IPS DF 4.7 (cell line): ENCODE results near the gene PLIN1.

Experiments used
- DNase-seq: peaks from one replicate; pipeline ENCODE4 v3.0.0-alpha.2; 2013; ENCODE audit warnings: low spot score; ENCODE audit errors: extremely low read depth

The PLIN1 gene

DNA sequence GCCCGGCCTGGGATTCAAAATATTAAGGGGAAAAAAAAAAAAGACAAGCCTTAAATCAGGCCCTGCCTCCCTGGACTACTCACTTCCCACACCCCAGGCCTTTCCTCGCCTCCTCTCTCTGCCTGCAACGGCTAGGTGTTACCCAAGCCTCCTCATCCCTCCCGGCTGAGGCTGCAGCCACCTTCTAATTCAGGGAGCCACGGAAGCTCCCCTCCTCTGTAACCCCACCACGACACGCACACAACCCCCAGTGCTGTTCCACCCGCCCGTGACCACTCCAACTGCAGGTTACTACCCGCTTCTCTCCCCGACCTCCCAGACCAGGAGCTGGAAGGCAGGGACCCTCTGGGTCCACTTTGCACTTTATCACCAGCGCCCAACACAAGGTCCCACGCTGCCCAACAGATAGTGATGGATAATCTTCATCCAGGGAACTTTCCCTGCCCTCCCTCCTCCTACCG is 24.8 kb downstream of the PLIN1 start:
- DNase-seq, result no peak

DNA sequence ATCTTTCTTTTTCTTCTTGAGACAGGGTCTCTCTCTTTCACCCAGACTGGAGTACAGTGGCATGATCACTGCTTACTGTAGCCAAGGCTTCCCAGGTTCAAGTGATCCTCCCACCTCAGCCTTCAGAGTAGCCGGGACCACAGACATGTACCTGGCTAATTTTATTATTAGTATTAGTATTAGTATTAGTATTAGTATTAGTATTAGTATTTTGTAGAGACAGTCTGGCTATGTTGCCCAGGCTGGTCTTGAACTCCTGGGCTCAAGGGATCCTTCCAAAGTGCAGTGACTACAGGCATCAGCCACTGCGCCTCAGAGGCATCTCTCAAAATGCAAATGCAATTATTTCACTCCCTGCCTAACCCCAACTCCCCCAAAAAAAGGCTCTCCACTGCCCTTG is 25.6 kb downstream of the PLIN1 start:
- DNase-seq, result no peak

DNA sequence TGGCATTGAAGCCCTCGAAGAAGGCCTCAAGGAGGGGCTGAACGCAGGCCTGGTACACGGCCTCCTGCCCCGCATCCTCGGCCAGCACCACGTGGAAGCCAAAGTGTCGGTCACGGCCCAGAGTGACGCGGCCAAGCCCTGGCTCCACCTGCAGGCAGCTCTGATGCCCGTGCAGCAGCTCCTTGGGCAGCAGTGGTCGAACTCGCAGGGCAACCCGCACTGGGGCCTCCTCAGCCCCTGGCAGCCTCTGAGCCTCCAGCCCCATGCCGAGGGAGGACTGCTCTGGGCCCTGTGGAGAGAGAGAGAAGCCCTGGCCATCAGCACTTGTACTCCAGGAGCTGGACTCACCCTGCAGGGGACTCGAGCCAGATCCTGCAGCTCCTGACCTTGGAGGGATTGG is 26.5 kb downstream of the PLIN1 start:
- no peak for DNase-seq

DNA sequence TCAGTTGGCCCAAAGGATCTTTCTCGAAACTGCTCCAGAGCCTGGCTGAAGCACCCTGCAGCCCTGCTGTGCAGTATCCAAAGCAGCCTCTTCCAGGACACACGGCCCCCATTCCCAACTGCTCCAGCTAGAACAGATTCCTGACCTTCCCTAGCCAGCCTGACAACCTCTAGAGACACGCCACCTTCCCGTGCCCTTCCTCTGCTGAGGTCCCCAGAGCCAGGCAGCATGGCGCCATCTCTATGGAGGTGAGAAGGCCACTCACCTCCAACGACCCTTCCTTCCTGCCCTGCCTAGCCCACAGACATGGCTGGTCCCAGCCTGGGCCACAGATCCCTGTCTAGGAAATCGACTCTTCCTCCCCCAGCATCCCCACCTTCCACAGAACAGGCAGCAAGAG is 27.0 kb downstream of the PLIN1 start:
- no peak for DNase-seq

DNA sequence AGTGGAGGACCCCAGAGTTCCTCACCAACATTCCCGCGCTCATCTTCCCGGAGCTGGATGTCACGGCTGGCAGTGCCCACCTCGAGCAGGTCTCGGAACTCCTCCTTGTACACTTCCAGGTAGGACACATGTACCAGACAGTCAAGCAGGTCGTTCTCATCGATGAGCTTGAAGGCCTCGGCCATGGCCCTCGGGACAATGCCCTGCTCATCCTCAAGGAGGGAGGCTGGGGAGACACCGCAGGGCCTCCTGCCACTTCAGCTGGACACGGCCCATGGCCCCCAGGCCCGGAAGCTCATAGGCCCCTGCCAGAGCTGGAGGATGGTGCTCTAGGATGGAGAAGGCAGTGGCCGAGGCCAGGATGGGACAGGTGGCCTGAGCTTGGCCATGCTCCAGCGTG is 29.5 kb downstream of the PLIN1 start:
- DNase-seq, result no peak

DNA sequence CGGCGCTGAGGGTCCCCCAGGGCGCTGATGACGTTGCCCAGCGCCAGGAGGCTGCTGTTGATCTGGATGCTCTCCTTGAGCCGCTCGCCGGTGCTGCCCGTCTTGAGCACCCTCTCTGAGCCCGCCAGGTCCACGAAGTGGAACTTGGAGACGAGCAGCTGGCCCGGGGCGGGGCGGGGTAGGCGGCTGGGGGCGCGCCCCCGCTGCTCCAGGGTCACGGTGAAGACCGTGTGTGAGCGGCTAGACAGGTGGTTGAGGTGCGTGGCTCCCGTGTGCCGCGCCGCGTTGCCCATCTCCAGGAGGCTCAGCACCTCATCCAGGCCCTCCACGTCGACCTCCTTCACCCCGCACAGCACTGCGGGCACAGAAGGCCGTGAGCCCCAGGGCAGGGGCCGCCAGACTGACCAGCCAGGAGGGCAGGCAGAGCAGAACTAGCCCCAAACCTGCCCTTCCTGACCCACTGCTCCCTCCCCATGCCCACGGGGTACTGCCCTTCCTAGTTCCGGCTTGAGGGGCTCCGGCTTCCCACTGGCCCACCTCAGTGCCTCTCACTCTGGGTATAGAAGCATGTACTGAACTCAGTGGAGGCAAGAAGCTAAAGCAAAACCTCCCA is 30.0 kb downstream of the PLIN1 start:
- DNase-seq, result no peak

DNA sequence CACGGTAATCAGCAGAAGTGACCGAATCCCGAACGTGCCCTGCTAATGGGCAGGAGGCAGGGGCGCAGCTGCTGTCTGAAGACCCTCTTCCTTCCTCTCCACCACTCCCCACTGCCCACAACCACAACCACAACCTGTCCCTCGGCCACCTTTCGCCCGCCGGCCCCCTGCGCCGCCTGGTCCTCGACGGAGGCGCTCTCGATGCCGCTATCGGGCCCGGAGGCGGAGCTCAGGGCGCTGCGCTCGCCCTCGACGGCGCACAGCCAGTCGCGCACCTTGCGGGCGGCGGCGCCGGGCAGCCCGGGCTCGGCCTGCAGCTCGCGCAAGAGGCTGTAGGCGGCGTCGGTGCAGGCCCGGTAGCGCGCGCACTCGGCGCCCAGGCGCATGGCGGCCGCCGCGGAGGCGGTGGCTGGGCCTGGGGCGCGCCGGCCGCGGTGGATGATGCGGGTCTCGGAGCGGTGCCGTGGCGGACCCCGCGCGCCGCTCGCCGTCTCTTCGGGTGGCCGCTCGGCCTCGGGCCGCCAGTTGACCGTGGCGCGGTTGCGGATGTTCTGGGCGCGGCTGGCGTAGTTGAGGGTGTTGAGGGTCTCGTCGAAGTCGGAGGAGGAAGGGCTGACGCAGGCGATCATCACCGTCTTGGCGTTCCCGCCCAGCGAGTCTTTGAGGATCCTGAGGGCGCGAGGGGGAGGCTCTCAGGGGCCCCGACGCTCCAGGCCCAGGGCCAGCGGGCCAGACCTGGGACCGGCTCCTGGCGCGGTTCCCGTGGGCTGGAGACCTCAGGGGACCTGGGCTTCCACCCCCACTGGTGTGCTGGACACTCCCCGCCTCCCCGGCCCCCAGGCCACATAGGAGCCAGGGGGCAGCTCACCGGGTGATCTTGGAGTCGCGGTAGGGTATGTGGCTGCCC is 30.8 kb downstream of the PLIN1 start:
- DNase-seq, result no peak

DNA sequence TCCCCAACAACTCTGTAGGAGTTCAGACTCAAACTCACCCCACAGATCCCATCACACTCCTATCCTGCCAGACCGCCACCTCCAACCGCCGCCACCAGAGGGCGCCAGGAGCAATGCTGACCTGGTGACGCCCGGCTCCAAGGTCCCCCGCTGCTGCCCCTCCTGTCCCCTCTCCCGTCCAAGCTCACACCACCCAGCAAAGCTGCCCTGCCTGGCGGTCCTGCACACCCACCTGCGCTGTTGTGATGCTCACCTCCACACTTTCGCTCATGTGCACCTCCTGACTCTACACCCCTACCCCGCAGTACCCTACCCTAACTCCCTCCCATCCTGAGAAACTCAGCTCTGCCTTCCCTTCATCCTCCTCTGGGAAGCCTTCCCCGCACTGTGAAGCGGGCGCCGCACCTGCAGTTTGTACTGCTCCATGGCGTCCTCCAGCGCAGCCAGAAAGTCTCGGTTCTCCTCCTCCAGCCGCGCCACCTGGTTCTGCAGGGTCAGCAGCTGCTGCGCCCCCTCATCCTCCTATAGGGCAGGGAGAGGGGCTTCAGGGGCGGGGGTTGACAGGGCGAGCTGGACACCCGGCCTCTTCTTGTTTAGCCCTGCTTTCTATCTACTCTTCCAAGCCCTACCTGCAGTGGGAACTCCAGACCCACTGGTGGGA is 31.8 kb downstream of the PLIN1 start:
- no peak for DNase-seq

DNA sequence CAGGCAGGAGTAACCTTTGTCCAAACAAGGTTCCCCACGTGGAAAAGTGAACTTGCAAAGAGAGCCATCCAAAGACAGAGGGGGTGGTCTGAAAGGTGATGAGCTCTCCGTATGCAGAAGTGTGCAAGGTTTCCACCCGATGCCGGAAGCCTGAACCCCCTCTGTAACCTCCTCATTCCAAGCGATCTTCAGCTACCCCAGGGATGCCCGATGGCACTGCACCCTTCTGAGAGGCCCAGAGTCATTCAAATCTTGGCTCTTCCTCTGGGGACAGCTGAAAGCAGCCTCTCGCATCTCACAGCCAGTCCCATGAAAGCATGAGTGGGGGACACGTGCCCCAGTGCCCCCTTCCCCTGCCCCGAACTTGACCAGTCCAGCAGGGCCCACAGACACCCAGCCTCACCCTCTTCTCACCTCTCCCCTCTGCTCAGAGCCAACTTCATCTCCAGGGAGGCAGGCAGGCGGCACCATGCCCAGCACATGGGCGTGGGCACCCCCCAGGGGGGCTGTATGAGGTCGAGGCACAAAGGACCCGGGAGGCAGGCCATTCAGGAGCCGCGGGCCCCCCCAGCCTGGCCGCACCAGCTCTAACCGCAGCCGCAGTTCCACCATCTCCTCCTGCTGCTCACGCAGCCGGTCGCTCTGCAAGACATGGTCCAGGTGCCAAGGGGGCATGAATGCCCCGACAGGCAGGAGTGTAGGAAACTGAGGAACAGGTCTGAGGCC is 32.6 kb downstream of the PLIN1 start:
- no peak for DNase-seq

DNA sequence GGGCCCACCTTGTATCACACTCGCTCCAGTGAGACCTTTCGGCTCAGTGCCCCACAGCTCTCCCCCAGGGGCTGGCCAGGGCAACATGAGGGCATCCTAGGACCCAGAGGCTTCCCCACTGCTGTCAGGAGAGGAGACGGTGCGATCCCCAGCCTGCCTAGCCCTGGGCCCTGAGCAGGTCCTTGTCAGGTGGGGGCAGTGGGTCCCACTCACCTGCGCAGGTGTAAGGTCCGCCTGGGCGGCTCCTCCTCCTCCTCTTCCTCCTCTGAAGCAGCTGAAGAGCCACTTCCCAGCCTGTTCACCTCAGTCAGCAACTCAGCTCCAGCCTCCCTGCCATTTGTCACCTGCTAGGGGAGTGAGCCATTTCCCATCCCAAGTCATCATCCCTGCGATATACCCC is 33.5 kb downstream of the PLIN1 start:
- no peak for DNase-seq

DNA sequence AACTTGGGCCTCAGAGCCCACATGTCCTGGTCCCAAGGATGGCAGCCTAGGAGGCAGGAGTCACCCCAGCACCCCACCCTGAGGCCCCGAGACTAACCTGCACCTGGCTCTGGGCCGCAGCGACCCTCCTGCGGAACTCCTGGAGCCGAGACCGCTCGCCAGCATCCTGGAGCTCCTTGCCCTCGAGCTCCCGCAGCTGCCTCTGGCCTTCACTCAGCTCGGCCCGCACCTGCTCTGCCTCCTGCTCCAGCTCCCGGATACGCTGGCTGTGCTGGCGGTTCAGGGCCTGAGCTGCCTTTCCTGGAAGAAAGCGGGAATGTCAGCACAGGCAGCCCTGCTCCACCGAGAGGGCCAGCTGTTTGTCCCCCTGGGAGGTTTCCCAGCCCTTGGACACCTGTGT is 37.1 kb downstream of the PLIN1 start:
- DNase-seq, result no peak

DNA sequence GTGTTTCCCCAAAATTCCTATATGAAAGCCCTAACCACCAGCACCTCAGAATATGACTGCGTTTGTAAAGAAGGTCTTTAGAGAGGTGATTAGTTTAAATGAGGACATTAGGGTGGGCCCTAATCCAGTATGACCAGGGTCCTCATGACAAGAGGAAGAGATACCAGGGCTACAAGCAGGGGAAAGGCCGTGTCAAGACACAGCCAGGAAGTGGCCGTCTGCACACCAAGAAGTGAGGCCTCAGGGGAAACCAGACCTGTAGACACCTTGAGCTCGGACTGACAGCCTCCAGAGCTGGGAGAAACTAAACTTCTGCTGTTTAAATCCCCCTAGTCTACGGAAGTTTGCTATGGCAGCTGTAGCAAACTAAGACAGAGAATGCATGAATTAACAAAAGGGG is 38.1 kb downstream of the PLIN1 start:
- no peak for DNase-seq

DNA sequence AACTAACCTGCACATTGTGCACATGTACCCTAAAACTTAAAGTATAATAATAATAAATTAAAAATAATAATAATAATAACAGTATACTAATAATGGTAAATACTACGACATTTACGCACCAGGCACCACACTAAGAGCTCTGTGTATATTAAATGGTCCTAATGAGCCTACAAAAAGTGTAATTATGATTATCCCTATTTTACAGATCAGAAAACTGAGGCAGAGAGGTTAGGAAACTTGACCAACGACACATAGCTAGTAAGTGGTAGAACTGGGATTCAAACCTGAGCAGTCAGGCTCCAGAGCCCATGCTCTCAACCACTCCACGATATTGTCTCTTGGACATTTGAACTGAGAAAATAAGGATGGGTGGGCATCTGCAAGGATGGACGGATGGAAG is 38.9 kb downstream of the PLIN1 start:
- no peak for DNase-seq

DNA sequence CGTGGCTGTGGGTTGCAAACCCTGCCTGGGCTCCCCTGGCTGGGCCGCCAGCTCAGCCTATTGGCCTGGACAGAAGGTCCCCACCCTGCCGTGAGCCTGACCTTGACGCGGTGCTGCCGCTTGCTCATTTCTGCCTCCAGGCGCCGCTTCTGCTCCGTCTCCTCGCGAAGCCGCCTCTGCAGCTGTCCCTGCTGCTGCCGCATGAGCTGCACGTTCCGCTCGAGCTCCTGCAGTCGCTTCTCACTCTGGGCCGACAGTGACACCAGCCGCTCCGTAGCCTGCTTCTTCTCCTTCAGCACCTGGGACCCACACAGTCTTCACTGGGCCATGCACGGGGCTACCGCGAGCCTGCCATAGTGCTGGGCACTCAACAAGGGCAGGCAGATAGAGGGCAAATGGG is 45.6 kb downstream of the PLIN1 start:
- DNase-seq, result no peak

DNA sequence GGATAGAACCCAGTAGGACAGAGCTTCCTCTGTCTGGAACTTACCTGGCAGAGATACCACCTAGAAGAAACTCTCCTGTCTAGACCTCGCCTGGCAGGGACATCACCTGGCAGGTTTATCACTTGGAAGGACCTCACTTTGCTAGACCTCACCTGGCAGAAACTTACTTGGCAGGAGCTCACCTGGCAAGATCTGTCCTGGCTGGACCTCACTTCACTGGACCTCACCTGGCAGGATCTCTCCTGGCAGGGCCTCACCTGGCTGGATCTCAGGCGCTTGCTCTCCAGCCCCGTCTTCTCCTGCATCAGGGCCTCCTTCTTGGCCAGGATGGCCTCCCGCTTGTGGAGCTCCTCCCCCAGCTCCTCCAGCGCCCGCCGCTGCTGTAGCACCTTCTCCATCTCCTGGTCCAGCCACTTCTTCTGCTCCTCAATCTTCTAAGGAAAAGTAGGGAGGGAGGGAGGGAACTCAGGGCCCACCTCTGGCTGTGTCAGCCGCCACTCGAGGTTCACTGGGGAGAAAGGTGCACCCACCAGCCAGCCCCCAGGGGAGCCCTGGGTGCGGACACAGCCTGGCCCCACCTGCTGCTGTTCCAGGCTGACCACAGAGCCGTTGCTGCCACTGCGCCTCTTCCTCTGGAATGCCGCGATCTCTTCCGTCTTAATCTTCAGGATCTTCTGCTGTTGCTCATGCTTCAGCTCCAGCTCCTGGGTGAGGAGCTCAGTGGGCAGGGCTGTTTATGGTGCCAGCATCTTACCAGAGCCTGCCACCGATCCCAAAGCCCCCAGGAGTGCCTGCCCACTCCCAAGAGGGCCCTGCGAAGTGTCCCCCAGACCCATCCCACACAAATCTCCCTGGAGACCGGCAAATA is 46.4 kb downstream of the PLIN1 start:
- DNase-seq, result no peak

DNA sequence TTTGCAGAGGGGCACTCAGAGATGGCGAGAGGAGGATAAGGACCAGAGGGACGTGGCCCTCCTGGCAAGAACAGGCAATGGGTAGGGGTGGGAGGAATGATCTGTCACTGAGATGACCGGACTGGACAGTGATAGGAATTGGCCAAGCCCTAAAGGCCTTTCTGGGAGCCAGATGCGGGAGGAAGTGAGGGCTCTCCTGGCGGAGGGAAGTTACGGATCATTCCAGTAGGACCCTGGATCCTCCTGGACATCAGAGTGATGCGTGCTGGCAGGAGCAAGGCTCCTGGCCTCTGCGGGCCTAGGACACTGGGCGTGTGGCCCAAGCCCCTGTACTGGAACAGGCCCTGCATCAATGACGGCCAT is 47.3 kb downstream of the PLIN1 start:
- no peak for DNase-seq

DNA sequence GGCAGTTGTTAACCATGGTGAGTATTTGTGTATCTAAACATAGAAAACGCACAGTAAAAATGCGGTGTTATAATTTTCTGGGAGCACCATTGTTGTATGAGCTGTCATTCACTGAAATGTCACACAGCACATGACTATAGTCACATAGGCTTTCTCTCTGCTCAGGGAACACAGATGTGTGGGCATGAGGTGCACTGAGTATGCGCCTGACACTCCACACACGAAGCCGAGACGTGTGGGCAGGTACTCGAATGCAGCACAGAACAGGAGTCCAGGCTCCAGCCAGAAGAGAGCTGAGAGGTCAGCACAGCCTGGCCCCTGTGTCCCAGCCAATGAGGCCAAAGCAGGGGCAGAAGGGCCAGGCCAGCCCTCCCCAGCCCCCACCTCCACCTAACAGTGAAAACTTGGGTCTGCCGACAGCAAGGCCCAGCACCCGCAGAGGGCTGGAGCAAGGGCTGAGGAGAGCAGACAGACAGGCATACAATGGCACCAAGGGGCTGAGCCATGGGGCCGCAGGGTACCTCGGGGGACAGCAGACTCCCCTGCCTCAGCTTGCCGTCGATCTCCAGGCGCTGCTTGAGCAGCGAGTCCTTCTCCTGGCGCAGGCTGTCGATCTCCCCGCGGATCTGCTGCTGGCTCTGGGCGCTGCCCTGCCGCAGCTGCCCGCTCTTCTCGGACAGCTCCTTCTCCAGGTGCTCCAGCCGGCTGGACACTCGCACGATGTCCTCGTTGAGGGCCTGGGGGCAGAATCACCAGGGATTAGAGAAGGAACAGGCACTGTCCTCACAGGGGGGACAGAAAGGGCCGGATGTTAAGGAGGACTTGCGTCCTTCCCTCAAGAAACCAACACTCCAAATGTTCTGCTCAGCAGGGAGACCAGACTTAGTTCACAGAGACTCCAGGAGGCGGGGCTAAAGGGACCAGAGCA is 47.9 kb downstream of the PLIN1 start:
- DNase-seq, result no peak

DNA sequence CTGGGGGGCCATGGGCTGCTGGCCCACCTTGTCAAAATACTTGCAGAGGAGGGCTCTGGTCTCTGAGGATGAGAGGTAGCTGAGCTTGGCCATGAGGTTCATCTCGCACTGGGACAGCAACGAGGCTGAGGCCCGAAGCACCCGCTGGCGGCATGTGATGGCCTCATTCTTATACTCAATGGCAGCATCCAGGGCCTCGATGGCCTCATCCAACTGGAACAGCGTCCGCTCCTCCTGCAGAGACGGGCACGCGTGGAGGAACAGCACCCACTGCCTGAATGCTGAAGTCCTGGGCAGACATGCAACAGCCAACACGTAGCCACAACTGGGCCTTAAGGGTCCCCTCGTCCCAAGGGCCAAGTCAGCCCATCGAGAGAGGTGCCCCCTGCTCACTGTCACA is 48.9 kb downstream of the PLIN1 start:
- DNase-seq, result no peak

DNA sequence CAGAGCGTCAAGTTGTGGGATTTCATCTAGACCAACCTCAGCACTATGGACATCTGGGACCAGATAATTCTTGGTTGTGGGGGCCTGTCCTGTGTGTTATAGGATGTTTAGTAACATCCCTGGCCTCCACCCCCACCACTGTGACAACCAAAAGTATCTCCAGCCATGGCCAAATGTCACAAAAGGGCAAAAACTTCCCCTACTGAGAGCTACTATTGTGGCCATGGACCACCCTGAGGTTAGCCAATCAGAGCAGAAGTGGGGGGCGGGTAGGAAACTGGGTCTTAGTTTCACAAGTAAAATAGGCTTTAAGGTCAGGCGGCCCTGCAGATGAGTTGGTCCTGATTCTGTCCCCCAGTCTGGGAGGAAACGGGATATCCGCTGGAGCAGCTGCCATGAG is 49.3 kb downstream of the PLIN1 start:
- DNase-seq, result no peak
